Heart left ventricle (tissue), 13 donors: ENCODE measurements around the gene CXCL14.

Experiments
- POLR2A ChIP-seq, 2 donors: fragments of 450-650 bp; IDR thresholded peaks; one replicate each; pipeline ENCODE4 v1.6.1; 2017; ENCODE audit warnings: antibody characterized with exemption in 2 of 2, mild to moderate bottlenecking in 2 of 2, moderate library complexity in 2 of 2
- TF ChIP-seq, protein P1 (sequence below), 12 donors: fragments of 200-600 bp; sonication (generic) in 4 of 12; IDR thresholded peaks; one replicate each; pipeline versions ENCODE4 v1.5.0 to v1.8.0; 2018 to 2022; ENCODE audit warnings: antibody characterized with exemption in 12 of 12, mild to moderate bottlenecking in 5 of 12
- donor health status: ischemic (EF 13 %, LVEDD 7.1; RV severe dilation, severe dysfunction).
- donor health status: DM: no; HTN: yes; CAD: no.
- donor health status: DM: no; HTN: no; CAD: no.
- donor health status: ischemic (EF 25% LVEDD 6.9; RV normal size, moderate dysfunction).
- donor health status: ischemic (EF 25% LVEDD 5.7; RV mildly dilated, moderate dysfunction).
- donor health status: ischemic (EF 35%, LVEDD 5.7; RV mildly dilated, moderate dysfunction).
- donor health status: nonischemic (EF 11% LVEDD 7.7; RV severe dilation, severe dysfunction).
- donor health status: DM: yes; HTN: yes; CAD: no.
- donor health status: PGD.
- donor health status: ischemic (EF 29% LVEDD 5.4; RV normal size, mild dysfunction).
- donor health status: nonischemic (EF 23%, LVEDD 6.1; RV moderate dilation, normal function).

DNA sequence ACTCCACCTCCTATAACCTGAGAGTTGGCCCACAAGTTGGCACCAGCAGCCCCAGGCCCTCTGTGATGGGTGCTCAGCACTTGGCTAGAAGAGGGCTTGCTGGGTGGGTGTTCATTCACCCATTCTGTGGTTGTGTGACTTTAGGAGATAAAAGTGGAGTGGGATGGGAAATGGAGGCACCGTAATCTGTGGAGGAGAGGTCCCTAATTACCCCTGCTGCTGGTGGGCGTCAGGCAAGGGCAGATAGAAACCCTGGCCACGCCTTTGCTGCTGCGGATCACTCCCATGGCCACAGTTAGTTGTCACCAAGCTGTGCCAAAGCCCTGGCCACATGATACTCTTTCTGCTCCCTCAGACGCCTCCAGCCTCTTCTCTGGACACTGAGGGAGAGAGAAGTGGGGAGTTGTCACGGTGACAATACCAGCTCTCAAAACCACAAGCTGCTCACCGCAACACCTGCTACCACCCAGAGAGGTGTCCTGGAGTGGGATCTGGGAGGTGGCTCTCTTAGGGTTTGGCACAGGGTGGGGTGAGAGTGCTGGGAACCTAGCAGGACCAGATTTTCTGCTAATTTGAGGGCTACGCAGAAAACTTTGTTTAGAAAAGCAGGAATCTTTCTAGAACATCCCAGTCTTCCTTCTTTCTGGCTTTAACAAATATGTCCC is 31.1 kb downstream of the CXCL14 start:
- TF ChIP-seq POLR2A (IDR thresholded peaks at IDR 0.05) = peak in 1 of 2 donors; percentile 13
- TF ChIP-seq, protein P1, sequence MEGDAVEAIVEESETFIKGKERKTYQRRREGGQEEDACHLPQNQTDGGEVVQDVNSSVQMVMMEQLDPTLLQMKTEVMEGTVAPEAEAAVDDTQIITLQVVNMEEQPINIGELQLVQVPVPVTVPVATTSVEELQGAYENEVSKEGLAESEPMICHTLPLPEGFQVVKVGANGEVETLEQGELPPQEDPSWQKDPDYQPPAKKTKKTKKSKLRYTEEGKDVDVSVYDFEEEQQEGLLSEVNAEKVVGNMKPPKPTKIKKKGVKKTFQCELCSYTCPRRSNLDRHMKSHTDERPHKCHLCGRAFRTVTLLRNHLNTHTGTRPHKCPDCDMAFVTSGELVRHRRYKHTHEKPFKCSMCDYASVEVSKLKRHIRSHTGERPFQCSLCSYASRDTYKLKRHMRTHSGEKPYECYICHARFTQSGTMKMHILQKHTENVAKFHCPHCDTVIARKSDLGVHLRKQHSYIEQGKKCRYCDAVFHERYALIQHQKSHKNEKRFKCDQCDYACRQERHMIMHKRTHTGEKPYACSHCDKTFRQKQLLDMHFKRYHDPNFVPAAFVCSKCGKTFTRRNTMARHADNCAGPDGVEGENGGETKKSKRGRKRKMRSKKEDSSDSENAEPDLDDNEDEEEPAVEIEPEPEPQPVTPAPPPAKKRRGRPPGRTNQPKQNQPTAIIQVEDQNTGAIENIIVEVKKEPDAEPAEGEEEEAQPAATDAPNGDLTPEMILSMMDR (IDR thresholded peaks at IDR 0.05) = no peak
